OCI-M2 (cell line): ENCODE results near the gene SPG7.
"Not testable (repeated sequence)": the region's sequence is repeated elsewhere in the genome, so short reads cannot be mapped to it uniquely, and the experiment has no call there.

Source experiments
- DNase-seq: peaks from one replicate; lab custom pipeline; 2025; ENCODE audit not compliant: unreplicated experiment; lab: John Stamatoyannopoulos, UW

The SPG7 gene

GRCh38 chr16:89576153-89577054 is 68.2 kb downstream of the SPG7 start:
- no peak for DNase-seq

DNA sequence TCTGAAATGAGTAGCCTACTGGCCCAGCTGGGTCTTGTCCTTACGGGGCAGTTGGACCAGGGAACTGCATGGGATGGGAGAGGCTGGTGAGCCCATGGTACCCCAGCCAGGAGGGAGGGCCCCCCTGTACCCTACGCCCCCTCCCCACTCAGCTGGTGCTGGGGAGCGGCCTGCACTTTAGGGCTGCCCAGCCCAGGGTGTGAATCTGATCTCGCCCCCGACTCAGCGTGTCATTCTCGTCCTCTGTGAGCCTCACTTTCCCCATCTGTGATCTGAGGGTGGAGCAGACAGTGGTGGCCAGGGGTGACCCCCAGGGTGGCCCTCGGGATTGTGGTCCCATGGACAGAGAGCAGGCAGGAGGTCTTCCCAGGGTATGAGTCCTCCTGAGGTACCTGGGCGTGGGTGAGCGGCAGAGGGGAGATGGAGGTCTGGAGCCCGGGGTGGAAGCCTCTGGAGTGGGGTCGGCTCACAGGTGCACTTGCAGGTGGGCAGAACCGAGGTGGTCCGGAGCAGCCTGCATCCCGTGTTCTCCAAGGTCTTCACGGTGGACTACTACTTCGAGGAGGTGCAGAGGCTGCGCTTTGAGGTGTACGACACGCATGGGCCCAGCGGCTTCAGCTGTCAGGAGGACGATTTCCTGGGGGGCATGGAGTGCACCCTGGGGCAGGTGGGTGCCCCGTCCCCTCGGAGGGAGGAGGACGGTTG is 69.0 kb downstream of the SPG7 start:
- DNase-seq, result no peak

- no peak for DNase-seq
Observed at GRCh38 chr16:89579351-89579750, 71.1 kb downstream of the SPG7 start.

- DNase-seq, result no peak
Observed at GRCh38 chr16:89581045-89581695, 73.0 kb downstream of the SPG7 start.

GRCh38 chr16:89581861-89582563 is 73.8 kb downstream of the SPG7 start:
- no peak for DNase-seq

DNA sequence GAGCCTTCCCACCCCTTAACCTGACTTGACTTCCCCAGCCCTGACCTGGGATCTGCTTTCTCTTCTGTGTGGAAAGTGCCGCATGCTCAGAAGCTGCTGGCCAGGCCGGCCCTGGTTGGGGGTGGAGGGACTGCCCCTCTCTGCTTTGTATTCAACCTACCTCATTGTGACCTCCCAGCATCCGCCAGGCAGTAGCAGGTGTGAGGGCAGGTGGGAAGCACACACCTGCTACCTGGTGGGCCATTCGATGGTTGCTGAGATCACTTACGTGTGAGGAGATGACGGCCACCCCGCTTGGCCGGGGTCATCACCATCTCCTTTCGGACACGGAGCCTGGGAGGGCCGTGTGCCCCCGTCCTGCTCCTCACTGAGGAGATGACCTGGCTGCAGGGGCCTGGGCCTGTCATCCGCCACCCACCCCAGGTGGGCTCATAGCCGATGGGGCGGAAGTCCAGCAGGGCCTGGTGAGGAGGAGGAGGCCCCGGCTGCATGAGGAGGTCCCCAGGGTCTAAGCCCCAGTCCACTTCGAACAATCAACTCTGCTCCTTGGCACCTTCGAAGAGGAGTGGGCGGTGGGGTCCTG is 74.5 kb downstream of the SPG7 start:
- DNase-seq, result no peak

- DNase-seq, result no peak
Observed at GRCh38 chr16:89583197-89583894, 75.1 kb downstream of the SPG7 start.

GRCh38 chr16:89583895-89584644 is 75.9 kb downstream of the SPG7 start:
- no peak for DNase-seq

DNA sequence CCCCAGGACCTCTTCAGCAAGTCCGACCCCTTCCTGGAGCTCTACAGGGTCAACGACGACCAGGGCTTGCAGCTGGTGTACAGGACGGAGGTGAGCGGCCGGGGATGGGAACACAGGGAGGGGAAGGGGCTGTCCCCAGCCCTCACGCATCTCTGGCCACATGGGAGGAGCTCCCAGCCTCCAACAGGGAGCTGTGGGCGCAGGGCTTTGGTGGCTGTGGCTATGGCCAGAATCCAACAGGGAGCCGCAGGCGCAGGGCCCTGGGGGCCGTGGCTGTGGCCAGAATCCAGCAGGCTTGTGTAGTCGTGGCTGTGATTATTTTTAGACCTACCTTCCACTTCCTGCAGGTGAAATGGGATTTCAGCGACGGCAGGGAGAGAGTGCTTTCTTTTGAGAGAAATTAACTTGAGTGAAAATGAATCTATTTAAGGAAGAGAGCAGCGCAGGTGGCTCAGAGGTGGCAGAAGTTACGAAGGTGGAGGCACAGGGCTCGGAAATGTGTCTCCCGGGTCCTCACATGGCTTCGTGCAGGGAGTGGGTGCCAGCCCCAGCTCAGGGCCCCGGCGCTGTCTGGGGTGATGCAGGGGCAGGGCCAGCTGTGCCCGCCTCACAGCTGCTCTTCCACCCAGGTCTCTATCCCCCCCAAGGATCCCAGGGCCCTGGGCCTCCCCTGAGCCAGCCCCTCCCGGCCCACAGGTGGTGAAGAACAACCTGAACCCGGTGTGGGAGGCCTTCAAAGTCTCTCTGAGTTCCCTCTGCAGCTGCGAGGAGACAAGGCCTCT is 76.8 kb downstream of the SPG7 start:
- DNase-seq, result no peak

GRCh38 chr16:89586218-89586617 is 78.0 kb downstream of the SPG7 start:
- DNase-seq, result no peak

GRCh38 chr16:89586853-89587252 is 78.7 kb downstream of the SPG7 start:
- DNase-seq, result no peak

- not testable (repeated sequence) for DNase-seq
Observed at GRCh38 chr16:89587676-89588075, 79.5 kb downstream of the SPG7 start.

DNA sequence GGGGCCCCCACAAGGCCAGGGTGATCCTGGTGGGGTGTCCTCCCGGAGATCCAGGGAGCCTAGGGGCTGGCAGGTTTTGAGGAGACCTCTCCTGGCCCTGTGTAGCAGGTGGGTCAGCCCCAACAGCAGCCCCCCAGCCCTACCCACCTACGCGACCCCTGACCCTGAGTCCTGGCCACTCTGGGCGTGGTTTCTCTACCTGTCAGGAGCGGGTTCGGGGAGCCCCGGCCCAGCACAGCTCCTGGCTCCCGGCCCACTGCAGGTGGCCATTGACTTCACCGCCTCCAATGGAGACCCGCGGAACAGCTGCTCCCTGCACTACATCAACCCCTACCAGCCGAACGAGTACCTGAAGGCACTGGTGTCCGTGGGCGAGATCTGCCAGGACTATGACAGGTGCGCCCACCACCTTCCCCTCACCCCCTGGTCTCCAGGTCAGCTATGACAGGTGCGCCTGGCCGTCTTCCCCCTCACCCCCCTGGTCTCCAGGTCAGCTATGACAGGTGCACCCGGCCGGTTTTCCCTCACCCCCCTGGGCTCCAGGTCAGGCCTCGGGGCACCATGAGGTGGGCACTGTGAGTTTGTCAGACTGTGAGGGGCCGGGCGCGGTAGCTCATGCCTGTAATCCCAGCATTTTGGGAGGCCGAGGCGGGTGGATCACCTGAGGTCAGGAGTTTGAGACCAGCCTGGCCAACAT is 80.4 kb downstream of the SPG7 start:
- no peak for DNase-seq

DNA sequence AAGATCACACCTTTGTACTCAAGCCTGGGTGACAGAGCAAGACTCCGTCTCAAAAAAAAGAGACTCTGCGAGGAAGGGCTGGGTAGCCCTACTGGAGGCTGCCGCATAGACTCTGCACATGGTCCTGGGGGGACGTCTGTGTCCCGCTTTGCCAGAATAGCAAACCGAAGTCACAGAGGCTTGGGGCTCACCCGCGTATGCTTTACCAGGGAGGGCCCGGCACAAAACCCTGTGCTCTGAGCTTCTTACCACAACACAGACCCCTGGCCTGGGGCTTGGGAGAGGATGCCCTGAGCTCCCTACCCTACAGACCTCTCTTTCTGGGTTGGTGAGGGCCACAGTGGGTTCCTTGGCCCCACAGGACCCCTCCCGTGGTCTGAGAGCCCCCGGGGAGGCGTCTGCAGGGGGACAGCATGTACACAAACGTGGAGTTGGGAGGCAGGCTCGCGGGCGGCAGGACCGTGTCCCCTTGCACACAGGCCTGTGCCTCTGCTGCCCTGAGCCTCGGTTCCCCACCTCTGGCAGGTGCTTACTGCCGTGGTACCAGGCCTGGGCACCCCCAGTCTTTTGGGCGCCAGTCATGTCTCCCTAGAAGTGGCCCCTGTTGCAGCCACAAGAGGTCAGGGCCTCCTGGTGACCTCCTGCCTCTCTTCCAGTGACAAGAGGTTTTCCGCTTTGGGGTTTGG is 81.2 kb downstream of the SPG7 start:
- no peak for DNase-seq

DNA sequence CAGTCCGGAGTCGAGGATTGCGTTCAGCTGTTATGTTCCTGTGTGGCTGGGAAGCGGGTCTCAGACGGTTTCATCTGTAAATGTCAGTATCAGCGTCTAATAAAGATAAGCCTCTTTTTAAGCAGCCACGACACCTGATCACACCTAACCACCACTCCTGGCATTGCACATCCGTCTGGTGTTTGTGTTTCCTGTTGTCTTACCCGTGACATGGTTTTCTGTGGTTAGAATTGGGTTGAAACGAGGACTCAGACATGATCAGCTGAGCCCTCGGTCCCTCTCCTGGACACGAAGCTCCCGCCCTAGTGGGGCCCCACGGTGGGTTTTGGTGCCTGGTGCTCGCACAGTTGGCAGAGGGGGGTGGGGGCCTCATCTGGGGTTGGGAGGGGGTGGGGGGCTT is 85.6 kb downstream of the SPG7 start:
- DNase-seq, result no peak

DNA sequence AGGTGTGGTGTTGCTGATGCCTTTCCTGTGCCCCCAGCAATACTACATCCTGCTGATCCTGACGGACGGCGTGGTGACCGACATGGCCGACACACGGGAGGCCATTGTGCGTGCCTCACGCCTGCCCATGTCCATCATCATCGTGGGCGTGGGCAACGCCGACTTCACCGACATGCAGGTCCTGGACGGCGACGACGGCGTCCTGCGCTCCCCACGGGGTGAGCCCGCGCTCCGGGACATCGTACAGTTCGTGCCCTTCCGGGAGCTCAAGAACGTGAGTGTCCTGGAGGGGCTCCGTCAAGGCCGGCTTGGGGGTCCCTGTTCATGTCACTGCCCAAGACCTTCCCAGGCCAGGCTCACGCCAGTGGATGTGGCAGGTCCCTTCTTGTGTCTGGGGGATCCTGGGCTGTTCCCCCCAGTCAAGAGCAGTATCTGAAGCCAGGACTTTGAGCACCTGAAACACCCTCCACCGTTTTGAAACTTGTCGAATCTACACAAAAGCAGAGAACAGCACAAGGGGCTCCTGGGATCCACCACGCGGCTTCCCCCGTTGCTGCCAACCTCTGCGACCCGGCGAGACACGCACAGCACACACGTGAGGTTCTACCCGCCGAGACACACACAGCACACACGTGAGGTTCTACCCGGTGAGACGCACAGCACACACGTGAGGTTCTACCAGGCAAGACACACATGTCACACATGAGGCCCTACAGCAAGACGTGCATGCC is 87.3 kb downstream of the SPG7 start:
- no peak for DNase-seq
